Neural cell (in vitro differentiated cells): ENCODE results near the gene TLL2. TPM values are rescaled to one million over a fixed set of nuclear protein-coding genes. Genes with fewer than 3 reads are reported as not detected.

Source experiments
- H2AFZ ChIP-seq: fragments of 200-600, 300-800 bp; sonication (generic), shearing (Covaris generic); 2 replicates; pipeline ENCODE4 v1.6.0; 2014; ENCODE audit warnings: low read depth, mild to moderate bottlenecking, antibody characterized with exemption, low read length, moderate library complexity
- H3F3A ChIP-seq: fragments of 200-600 bp; shearing (Covaris generic); 2 replicates; pipeline ENCODE4 v1.6.1; 2016; ENCODE audit warnings: mild to moderate bottlenecking, moderate library complexity, mixed read lengths, antibody characterized with exemption, low read length; ENCODE audit not compliant: insufficient read depth, poor library complexity, severe bottlenecking
- H3K27ac ChIP-seq: fragments of 200-600, 300-800 bp; sonication (generic), shearing (Covaris generic); 2 replicates; pipeline ENCODE4 v1.5.1; 2014; ENCODE audit warnings: mild to moderate bottlenecking, low read length, moderate library complexity
- H3K27me3 ChIP-seq: fragments of 300-800, 200-600 bp; sonication (generic), shearing (Covaris generic); 2 replicates; pipeline ENCODE4 v1.6.0; 2014; ENCODE audit warnings: mild to moderate bottlenecking, low read depth, low read length, moderate library complexity; ENCODE audit not compliant: insufficient read depth
- H3K36me3 ChIP-seq: fragments of 300-800, 200-600 bp; sonication (generic), shearing (Covaris generic); 2 replicates; pipeline ENCODE4 v1.5.1; 2014; ENCODE audit warnings: mild to moderate bottlenecking, antibody characterized with exemption, low read length, moderate library complexity; ENCODE audit not compliant: insufficient read depth
- H3K4me2 ChIP-seq: fragments of 300-800, 200-600 bp; sonication (generic), shearing (Covaris generic); 2 replicates; pipeline ENCODE4 v1.6.0; 2014; ENCODE audit warnings: mild to moderate bottlenecking, low read length
- H3K4me3 ChIP-seq: fragments of 300-800, 200-600 bp; sonication (generic), shearing (Covaris generic); 2 replicates; pipeline ENCODE4 v1.5.1; 2014; ENCODE audit warnings: mild to moderate bottlenecking, low read length, moderate library complexity
- H3K79me2 ChIP-seq: fragments of 200-600 bp; shearing (Covaris generic); replicated peaks from 2 replicates; pipeline ENCODE4 v1.6.0; 2014; ENCODE audit warnings: mild to moderate bottlenecking, low read length, moderate library complexity; ENCODE audit not compliant: insufficient read depth
- H3K9ac ChIP-seq: fragments of 300-800, 200-600 bp; sonication (generic), shearing (Covaris generic); 2 replicates; pipeline ENCODE4 v1.6.1; 2016; ENCODE audit warnings: mild to moderate bottlenecking, low read length, mixed read lengths
- H3K9me2 ChIP-seq: fragments of 200-600 bp; shearing (Covaris generic); 2 replicates; pipeline ENCODE4 v1.6.1; 2016; ENCODE audit warnings: mild to moderate bottlenecking, low read length, mixed read lengths; ENCODE audit not compliant: insufficient read depth
- H3K9me3 ChIP-seq: fragments of 200-600, 300-800 bp; sonication (generic), shearing (Covaris generic); 2 replicates; pipeline ENCODE4 v1.6.1; 2016; ENCODE audit warnings: mild to moderate bottlenecking, mixed run types, low read length, moderate library complexity, mixed read lengths
- H4K20me1 ChIP-seq: fragments of 200-600 bp; shearing (Covaris generic); 2 replicates; pipeline ENCODE4 v1.6.1; 2016; ENCODE audit warnings: mild to moderate bottlenecking, mixed run types; ENCODE audit not compliant: insufficient read depth
- CTCF ChIP-seq: fragments of 450-650 bp; IDR thresholded peaks from 2 replicates; pipeline ENCODE4 v1.5.1; 2014; ENCODE audit warnings: antibody characterized with exemption, mild to moderate bottlenecking, moderate library complexity; ENCODE audit not compliant: poor library complexity, severe bottlenecking
- EP300 ChIP-seq: fragments of 450-650 bp; conservative IDR thresholded peaks from 2 replicates; pipeline ENCODE4 v1.6.1; 2014; ENCODE audit warnings: antibody characterized with exemption, mild to moderate bottlenecking, moderate library complexity; ENCODE audit not compliant: poor library complexity, severe bottlenecking
- EZH2 ChIP-seq: fragments of 200-600, 300-800 bp; shearing (Covaris generic), sonication (generic); IDR thresholded peaks from 2 replicates; pipeline ENCODE4 v1.6.1; 2014; ENCODE audit warnings: antibody characterized with exemption, low read length, borderline replicate concordance, mild to moderate bottlenecking; ENCODE audit not compliant: insufficient read depth, poor library complexity, severe bottlenecking
- MXI1 ChIP-seq: fragments of 450-650 bp; conservative IDR thresholded peaks from 2 replicates; pipeline ENCODE4 v1.6.1; 2014; ENCODE audit warnings: antibody characterized with exemption, mild to moderate bottlenecking; ENCODE audit not compliant: poor library complexity, severe bottlenecking
- POLR2AphosphoS5 ChIP-seq: IDR thresholded peaks from 2 replicates; pipeline ENCODE4 v1.6.1; 2012
- RAD21 ChIP-seq: fragments of 450-650 bp; conservative IDR thresholded peaks from 2 replicates; pipeline ENCODE4 v1.6.1; 2014; ENCODE audit warnings: antibody characterized with exemption, mild to moderate bottlenecking, moderate library complexity
- REST ChIP-seq: IDR thresholded peaks from 2 replicates; pipeline ENCODE4 v1.6.1; 2012; ENCODE audit warnings: borderline replicate concordance
- SMC3 ChIP-seq: fragments of 450-650 bp; conservative IDR thresholded peaks from 2 replicates; pipeline ENCODE4 v1.6.1; 2014; ENCODE audit warnings: antibody characterized with exemption, mild to moderate bottlenecking, moderate library complexity; ENCODE audit not compliant: poor library complexity
- TAF1 ChIP-seq: IDR thresholded peaks from 2 replicates; pipeline ENCODE4 v1.6.1; 2012; ENCODE audit warnings: low read depth
- polyA plus RNA-seq: library from polyadenylated mRNA; depleted of rRNA; stranded (reverse); fragments of >200 nt; gene quantifications from 2 replicates; pipeline ENCODE4 v1.2.3, GENCODE V29; 2014

TLL2 gene
- polyA plus RNA-seq, 1 donor from 2014 or later, result 0.11 TPM

DNA sequence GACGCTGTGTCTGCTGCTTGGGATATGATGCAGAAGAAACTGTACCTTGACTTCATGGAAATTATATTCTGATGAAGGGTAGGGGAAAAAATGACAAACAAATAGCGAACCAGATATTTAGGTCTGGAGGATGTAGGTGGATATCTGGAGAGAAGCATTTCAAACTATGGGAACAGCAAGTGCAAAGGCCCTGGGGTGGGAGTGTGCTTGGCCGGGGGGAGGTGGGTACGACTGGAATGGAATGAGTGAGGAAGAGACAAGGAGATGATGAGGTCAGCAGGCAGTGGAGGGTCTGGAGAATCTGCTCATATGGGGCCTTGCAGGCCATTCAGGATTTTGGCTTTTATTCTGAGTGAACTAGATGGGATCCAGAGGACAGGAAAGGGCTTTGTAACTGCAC is 65.2 kb downstream of the TLL2 start:
- H3K36me3 ChIP-seq, result no peaks in the 10 kb centered on the region
- H3K4me2 ChIP-seq, result no peak overlapping the region
- no peaks in the 10 kb centered on the region for H3K9me2 ChIP-seq
- H3K4me3 ChIP-seq, result no peak overlapping the region
- no peak overlapping the region for H3K9ac ChIP-seq
- H3K27ac ChIP-seq, result no peak overlapping the region
- H3F3A ChIP-seq, result no peaks in the 10 kb centered on the region
- H4K20me1 ChIP-seq, result no peaks in the 10 kb centered on the region
- H3K27me3 ChIP-seq, result peaks cover 2% of the 10 kb centered on the region
- H3K9me3 ChIP-seq, result no peaks in the 10 kb centered on the region
- H3K79me2 ChIP-seq, result no peaks in the 10 kb centered on the region
- TF ChIP-seq SMC3 (no peak), MXI1 (no peak), EP300 (no peak), TAF1 (no peak), CTCF (no peak), POLR2AphosphoS5 (no peak), EZH2 (no peak), REST (no peak), RAD21 (no peak)
- H2AFZ ChIP-seq, result no peak overlapping the region

DNA sequence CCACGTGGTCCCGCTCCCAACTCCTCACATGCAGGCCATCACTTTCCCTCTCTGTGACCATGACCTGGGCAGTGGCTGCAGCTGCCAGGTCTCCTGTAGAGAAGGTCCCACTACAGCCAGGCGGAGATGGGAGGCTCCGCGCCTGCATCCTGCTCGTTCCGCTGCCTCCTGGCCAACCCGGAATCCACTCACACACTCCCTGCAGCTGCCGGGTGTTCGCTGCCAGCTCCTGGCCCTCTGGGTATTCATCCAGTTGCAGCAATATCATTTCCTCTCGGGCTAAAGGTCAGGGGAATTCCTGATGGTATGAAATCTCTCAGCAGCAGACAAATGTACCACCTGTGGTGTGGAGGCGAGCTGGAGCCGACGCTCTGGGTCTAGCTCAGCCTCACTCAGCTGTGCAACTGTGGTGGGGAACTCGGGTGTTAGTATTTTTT is 65.7 kb downstream of the TLL2 start:
- Histone ChIP-seq H2AFZ (no peak overlapping the region), H3K9ac (no peak overlapping the region), H3K9me3 (no peaks in the 10 kb centered on the region), H4K20me1 (no peaks in the 10 kb centered on the region), H3K4me3 (no peak overlapping the region), H3K36me3 (no peaks in the 10 kb centered on the region), H3K27me3 (peaks cover 2% of the 10 kb centered on the region), H3K4me2 (no peak overlapping the region), H3F3A (no peaks in the 10 kb centered on the region), H3K9me2 (no peaks in the 10 kb centered on the region), H3K27ac (no peak overlapping the region), H3K79me2 (no peaks in the 10 kb centered on the region)
- TF ChIP-seq EP300 (no peak), CTCF (no peak), REST (no peak), MXI1 (no peak), POLR2AphosphoS5 (no peak)
